ENCODE results near the gene NTM.

NTM gene

GRCh38 chr11:131538322-131538721, 167.9 kb downstream of the NTM start:
- no peak for DNase-seq (ENCODE audit: low read depth, low spot score)
- no peak overlapping the region for H3K27ac ChIP-seq

- no peak overlapping the region for H3K27ac ChIP-seq
- DNase-seq (ENCODE audit: low read depth, low spot score): no peak
Observed at GRCh38 chr11:131540676-131541075, 170.3 kb downstream of the NTM start.

GRCh38 chr11:131543389-131544025, 173.1 kb downstream of the NTM start:
- no peak for DNase-seq (ENCODE audit: low read depth, low spot score)
- H3K27ac ChIP-seq: no peak overlapping the region

- DNase-seq (ENCODE audit: low read depth, low spot score): no peak
Observed at GRCh38 chr11:131544591-131544990, 174.2 kb downstream of the NTM start.

DNA sequence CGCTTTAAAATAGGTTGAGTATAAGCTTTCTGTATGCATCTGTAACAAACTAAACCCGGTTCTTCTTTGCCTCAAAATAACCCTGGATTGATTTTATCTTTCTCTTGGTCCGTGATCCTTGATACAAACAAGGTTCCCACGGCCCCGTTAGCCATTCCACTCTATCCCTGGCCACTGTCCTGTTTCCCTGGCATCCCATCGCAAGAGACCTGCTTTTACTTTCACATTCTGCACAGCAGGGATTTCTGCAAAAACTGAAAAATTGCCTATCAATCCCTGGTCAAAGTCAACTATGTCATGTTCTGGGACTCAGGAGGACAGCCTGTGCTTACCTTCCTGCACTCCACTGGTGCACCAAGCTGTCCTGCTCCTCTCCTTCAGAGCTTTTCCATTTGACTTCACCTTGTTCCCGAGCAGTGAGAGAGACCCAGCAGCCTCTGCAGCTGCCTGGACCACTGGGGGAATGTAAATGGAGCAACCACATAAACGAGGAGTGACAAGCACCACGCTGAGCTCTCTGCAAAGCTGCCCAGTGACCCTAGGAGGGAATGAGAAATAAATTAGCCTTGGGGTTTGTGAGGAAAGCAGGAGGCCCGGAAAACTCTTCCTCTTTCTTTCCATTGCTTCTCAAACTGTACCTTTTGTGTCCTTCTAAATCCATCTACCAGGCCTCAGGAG, 175.9 kb downstream of the NTM start:
- no peak for DNase-seq (ENCODE audit: low read depth, low spot score)
- no peak overlapping the region for H3K27ac ChIP-seq

More at GRCh38 chr11:131544591-131544990, 174.2 kb downstream of the NTM start:
- no peak overlapping the region for H3K27ac ChIP-seq

- no peak overlapping the region for H3K27ac ChIP-seq
- DNase-seq (ENCODE audit: low read depth, low spot score): no peak
Observed at GRCh38 chr11:131549099-131549498, 178.7 kb downstream of the NTM start.

DNA sequence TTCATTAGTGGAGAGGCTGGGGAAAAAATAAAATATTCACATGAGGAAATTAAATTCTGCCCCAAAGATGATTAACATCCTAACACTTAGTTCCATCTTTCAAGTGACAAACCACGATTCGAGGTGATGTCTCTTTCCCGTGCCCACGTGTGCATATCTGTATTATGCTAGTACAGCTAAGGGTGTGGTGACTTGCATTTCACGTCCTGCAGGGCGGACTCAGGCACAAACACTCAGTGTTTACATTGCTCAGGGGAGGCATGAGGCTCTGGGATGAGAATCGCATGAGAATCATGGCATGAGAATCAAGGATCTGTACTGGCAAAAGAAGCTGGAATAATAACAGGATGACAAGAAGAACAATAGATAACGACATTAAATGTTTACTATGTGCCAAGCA, 179.4 kb downstream of the NTM start:
- no peak for DNase-seq (ENCODE audit: low read depth, low spot score)
- H3K27ac ChIP-seq: no peak overlapping the region

DNA sequence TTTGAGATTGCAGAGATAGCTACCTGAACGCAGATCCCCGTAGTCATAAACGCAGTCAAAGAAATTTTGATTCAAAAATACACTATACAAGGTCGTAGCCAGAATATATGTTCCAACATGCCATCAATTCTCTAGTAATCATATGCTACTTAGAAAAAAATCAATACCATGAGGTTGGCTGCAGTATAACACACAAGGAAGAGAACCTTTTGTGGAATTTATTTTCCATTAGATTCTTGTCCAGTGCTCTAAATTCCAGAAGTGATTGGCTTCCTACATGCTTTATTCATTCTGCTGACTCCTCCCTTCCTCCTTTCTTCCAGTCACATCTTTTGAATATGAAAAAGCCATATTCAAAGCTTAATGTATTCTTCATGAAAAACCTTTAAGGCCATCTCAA, 189.9 kb downstream of the NTM start:
- DNase-seq (ENCODE audit: low read depth, low spot score): no peak
- no peak overlapping the region for H3K27ac ChIP-seq

DNA sequence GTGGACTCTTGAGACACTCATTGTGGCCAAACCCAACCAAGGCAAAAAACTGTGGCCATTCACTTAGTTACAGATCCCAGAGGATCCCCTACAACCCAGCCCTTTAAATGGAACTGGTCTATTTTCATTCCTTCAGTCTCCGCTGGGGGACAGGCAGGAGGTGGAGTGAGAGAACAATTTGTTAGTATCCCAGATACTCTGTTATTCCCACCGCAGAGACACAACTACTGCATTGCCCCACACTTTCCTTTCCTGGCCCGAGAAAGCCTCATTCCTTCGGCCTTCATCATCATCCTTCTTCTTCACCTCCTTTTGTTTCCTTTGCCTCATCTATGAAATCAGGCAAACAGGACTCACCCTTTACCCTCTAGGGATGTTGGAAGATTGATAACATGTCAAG, 191.1 kb downstream of the NTM start:
- no peak for DNase-seq (ENCODE audit: low read depth, low spot score)
- H3K27ac ChIP-seq: no peak overlapping the region

DNA sequence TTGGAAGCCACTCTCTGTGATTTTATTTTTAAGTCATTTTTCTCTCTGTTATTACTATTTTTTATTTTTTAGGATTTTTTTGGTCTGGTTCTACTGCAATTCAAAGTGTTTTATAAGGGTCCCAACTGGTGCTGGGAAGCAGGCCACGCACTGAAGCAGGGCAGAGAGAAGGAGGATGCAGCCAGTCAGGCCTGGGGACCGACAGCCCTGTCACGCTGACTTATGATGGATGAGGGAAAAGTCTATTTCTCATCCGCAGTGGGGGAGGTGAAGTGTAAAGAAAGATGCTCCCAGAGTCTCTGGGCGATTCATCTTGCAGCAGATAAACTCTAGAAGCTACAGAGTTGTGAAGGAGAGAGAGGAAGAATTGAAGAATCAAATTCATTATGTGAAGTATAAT, 191.6 kb downstream of the NTM start:
- H3K27ac ChIP-seq: no peak overlapping the region
- no peak for DNase-seq (ENCODE audit: low read depth, low spot score)

DNA sequence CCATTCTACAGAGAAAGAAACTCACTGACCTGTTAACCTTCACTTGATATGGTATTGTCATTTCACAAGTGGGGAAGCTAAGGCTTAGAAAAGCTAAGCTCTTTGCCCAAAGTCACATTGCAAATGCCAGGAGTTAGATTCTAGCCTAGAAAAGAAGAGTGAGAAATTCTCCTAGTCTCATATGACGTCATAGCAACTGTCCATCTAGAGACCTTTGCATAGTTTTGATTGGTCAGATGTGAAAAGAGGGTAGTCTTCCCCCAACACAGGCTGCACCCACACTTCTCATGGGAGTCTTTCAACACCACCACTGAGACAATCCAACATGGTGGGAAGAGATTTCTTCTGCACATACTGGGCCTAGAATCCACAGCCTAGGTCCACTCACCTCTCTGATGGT, 197.9 kb downstream of the NTM start:
- H3K27ac ChIP-seq: no peak overlapping the region
- DNase-seq (ENCODE audit: low read depth, low spot score): no peak

DNA sequence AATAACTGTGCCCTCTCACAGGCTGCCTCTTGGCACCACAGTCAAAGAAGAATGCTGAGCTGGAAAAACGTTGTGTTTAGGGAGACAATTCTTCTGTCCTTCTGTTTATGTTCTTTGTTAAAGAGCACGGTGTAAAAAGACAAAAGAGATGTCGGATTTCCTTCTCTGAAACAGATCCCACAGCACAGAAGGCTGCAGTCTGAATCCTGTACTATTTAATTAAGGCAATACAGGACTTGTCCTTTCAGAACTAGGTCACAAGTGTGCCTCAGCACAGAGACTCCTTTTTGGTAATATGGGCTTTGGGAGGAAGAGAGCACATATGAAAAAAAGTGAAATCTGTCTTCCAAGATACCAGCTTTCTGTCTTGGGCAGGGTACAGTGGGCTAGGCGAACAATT, 201.2 kb downstream of the NTM start:
- no peak overlapping the region for H3K27ac ChIP-seq
- DNase-seq (ENCODE audit: low read depth, low spot score): no peak

DNA sequence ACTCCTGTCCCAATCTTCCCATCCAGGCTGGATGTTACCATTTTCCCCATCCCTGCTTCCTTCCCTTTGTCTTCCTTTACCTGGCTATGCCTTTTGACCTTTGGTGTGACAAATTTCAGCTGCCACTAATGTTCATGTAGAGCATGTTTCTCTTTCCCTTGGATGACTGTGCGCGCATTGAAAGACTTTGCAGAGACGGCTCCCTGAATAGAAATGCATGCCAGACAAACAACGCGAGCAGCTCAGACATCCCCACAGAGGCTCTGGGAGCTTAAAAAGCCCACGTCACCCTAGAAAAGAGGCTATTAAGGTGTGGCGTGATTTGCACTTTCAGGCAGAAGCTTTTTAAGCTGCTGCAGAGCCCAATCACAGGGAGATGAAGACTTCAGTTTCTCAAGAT, 202.0 kb downstream of the NTM start:
- no peak for DNase-seq (ENCODE audit: low read depth, low spot score)
- no peak overlapping the region for H3K27ac ChIP-seq

- no peak for DNase-seq (ENCODE audit: low read depth, low spot score)
- no peak overlapping the region for H3K27ac ChIP-seq
Observed at GRCh38 chr11:131579932-131580387, 209.5 kb downstream of the NTM start.

DNA sequence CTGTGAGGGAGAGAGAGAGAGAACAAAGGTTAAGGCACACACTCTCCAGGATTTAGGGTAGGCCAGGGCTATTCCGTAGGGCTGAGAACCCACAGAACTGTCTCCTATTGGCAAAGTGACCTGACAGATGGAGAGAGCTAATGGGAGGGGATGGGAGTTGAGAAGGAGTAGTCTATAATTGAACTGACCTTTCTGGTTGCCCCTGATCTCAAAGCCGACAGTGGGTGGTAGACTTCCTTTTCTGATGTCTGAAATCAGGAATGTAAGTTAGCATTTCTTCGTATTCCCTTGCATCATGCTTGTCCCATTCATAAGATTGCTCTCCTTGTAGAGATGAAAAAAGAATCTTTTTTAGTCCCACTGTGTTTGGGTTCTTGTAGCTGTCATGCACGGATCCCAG, 210.1 kb downstream of the NTM start:
- no peak for DNase-seq (ENCODE audit: low read depth, low spot score)
- no peak overlapping the region for H3K27ac ChIP-seq

GRCh38 chr11:131581046-131581445, 210.6 kb downstream of the NTM start:
- no peak overlapping the region for H3K27ac ChIP-seq
- no peak for DNase-seq (ENCODE audit: low read depth, low spot score)

DNA sequence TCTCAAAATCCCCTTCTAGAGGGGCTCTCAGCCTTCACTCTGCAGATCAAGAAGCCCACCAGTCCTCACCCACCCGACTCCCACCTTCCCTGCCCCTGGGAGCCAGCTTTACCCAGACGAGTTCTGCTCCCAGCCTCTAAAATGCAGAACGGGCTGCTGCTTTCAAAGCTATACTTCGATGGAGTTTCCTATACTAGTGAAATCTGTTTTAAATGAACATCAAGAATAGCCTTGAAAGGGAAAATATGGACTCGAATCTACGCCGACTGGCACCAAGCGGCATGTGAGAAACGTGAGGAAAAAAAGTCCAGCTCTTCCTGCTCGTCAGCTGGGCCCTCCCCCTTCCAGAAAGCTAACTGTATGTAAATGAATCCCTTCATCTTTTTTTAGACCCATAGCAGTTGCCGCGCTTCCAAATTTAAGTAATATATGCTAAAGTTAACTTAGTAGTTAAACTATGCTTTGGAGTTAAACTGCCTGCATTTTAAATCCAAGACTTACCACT, 211.7 kb downstream of the NTM start:
- no peak for DNase-seq (ENCODE audit: low read depth, low spot score)

GRCh38 chr11:131583421-131583820, 213.0 kb downstream of the NTM start:
- no peak for DNase-seq (ENCODE audit: low read depth, low spot score)
- no peak overlapping the region for H3K27ac ChIP-seq

More for the DNA sequence above, 211.7 kb downstream of the NTM start:
- H3K27ac ChIP-seq: no peak overlapping the region

GRCh38 chr11:131583938-131584337, 213.5 kb downstream of the NTM start:
- no peak for DNase-seq (ENCODE audit: low read depth, low spot score)
- no peak overlapping the region for H3K27ac ChIP-seq

- DNase-seq (ENCODE audit: low read depth, low spot score): no peak
- no peak overlapping the region for H3K27ac ChIP-seq
Observed at GRCh38 chr11:131584785-131585592, 214.6 kb downstream of the NTM start.

DNA sequence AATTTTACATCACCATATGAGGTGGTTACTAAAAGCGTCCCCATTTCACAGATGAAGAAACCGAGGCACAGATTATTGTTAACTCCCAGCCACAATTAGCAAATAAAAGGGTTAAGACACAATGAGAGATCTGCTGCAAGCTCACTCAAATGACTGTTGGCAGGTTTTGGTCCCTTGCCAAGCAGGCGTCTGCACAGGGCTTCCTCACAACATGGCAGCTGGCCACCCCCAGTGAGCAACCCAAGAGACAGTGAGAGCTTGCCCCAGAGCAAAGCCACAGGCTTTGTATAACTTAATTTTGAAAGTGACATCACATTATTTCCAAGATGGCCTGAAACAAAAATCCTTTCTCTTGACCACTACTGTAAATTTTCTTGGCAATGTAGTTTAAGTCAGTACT, 217.6 kb downstream of the NTM start:
- no peak for DNase-seq (ENCODE audit: low read depth, low spot score)
- no peak overlapping the region for H3K27ac ChIP-seq
